ENCODE measurements around the gene RNF187. TPM values are rescaled to one million over a fixed set of nuclear protein-coding genes. Genes with fewer than 3 reads are reported as not detected.

Gene RNF187
- total and polyA plus RNA-seq, 2 of the 13 experiments (the other 11 are each of a cell fraction or from before 2014, with no cell fraction given): 41.3 to 59.4 TPM

GRCh38 chr1:228438266-228438665 lies 48.9 kb upstream of the RNF187 start:
- H3K36me3 ChIP-seq (replicated peaks in 1 of 2; ENCODE audit: control insufficient read depth in 1 of 2, insufficient read depth in 2 of 2, low read length in 2 of 2): no peaks in the 10 kb centered on the region
- no peaks in the 10 kb centered on the region for H4K20me1 ChIP-seq (ENCODE audit: insufficient read depth, low read length)
- BruUV-seq (replicated peaks): no TSS peak
- ChIA-PET POLR2A (no interaction called here), CTCF (ENCODE audit: low intra/inter-chr PET ratio, low total read pairs) (no interaction called here)
- WGBS (ENCODE audit: low lambda C conversion rate): 0% methylated on average over 1 of the region's 1 CpG
- no peak overlapping the region for H3K9ac ChIP-seq (ENCODE audit: insufficient read depth, low read depth, low read length)
- no peak overlapping the region for H3K4me2 ChIP-seq (ENCODE audit: low read depth, low read length)
- FAIRE-seq: no peak
- H3K79me2 ChIP-seq (ENCODE audit: insufficient read depth, low read length): no peaks in the 10 kb centered on the region
- no peak overlapping the region for H3K4me3 ChIP-seq (replicated peaks in 1 of 3; ENCODE audit: insufficient read depth in 1 of 3, low read depth in 2 of 3, low read length in 3 of 3)
- DNase-seq (ENCODE audit: low spot score): no peak
- in situ Hi-C loops (cut with HindIII; ENCODE audit: extremely low pct_ligation_motif_present, low pct_unique_long_range_greater_than_20kb) (no loop called here), intact Hi-C loops (cut with micrococcal nuclease; ENCODE audit: unreplicated experiment) (no loop called here)
- no peaks in the 10 kb centered on the region for H3K9me3 ChIP-seq (ENCODE audit: low read length)
- peaks cover 5% of the 10 kb centered on the region for H3K4me1 ChIP-seq (ENCODE audit: insufficient read depth, low read length)
- no peak for ATAC-seq
- H2AFZ ChIP-seq (ENCODE audit: low read length): no peak overlapping the region
- peaks cover 2 to 22% of the 10 kb centered on the region in 2 experiments; a peak in 3 of 5 replicates for H3K27me3 ChIP-seq (ENCODE audit: control insufficient read depth in 1 of 2, insufficient read depth in 2 of 2, low read length in 2 of 2)
- no peak overlapping the region for H3K27ac ChIP-seq (ENCODE audit: extremely low read length, insufficient read depth, low read length)
- TF ChIP-seq MLXIP (CRISPR knock-in tag; IDR thresholded peaks at IDR 0.05; ENCODE audit: borderline replicate concordance) (no peak), SKI (IDR thresholded peaks at IDR 0.05; ENCODE audit: partially characterized antibody) (no peak), DRAP1 (CRISPR knock-in tag; IDR thresholded peaks at IDR 0.05) (no peak), TCF7L2 (IDR thresholded peaks at IDR 0.05; ENCODE audit: low read depth, low read length) (no peak), HNF4A (CRISPR knock-in tag; IDR thresholded peaks at IDR 0.05) (no peak), ZNF547 (CRISPR knock-in tag; IDR thresholded peaks at IDR 0.05) (no peak), ARID3A (IDR thresholded peaks at IDR 0.05; ENCODE audit: low read depth, low read length) (no peak), ZNF772 (CRISPR knock-in tag; IDR thresholded peaks at IDR 0.05) (no peak), ZNF552 (CRISPR knock-in tag; IDR thresholded peaks at IDR 0.05; ENCODE audit: borderline replicate concordance) (no peak), MAFG (CRISPR knock-in tag; IDR thresholded peaks at IDR 0.05) (no peak), CC2D1A (CRISPR knock-in tag; IDR thresholded peaks at IDR 0.05) (no peak), ZNF567 (CRISPR knock-in tag; IDR thresholded peaks at IDR 0.05; ENCODE audit: borderline replicate concordance) (no peak), FOXO4 (CRISPR knock-in tag; conservative IDR thresholded peaks at IDR 0.05) (no peak), MIER2 (CRISPR knock-in tag; IDR thresholded peaks at IDR 0.05) (no peak), TERF1 (CRISPR knock-in tag; IDR thresholded peaks at IDR 0.05) (no peak), ZNF652 (CRISPR knock-in tag; IDR thresholded peaks at IDR 0.05; ENCODE audit: borderline replicate concordance, low read depth) (no peak)
